Right ventricle myocardium superior (tissue), 1 donor: ENCODE results near the gene HDAC4. TPM values are rescaled to one million over a fixed set of nuclear protein-coding genes. Genes with fewer than 3 reads are reported as not detected.
A peak's percentile ranks its signal among the peaks of the same experiment; 100 is the strongest.

ENCODE experiments used
- ATAC-seq: fragments of 200-7000 bp; cut with Tn5 transposase; one replicate; pipeline ENCODE4 v1.9.1; 2020; ENCODE audit warnings: mild to moderate bottlenecking; ENCODE audit not compliant: poor library complexity
- DNase-seq: peaks from one replicate; pipeline ENCODE4 v3.0.0-alpha.2; 2020
- intact Hi-C: fragments of 100-400 bp; cut with DNase I; formaldehyde crosslinking; loops from one replicate; pipeline ENCODE4 v1.11.2; 2022
- total RNA-seq: library from RNA; stranded (reverse); fragmentation: NEBNext Ultra II Directional; extraction: Animal tissue kit (Norgen Biotek cat#: 25700); gene quantifications from one replicate; pipeline ENCODE4 v1.2.1, GENCODE V29; 2021
- donor health status: DM: no; HTN: yes; CAD: no; lungs with severe emphysema.

HDAC4 gene
- total RNA-seq, 1 donor from 2014 or later, result 24.9 TPM

- intact Hi-C loops, result no loop called here
- no peak for ATAC-seq
Observed at GRCh38 chr2:239233576-239233975, 167.2 kb downstream of the HDAC4 start.

GRCh38 chr2:239232195-239232578 lies 168.6 kb downstream of the HDAC4 start:
- ATAC-seq (no peak), DNase-seq (no peak)
- intact Hi-C loops, result no loop called here

More at GRCh38 chr2:239233576-239233975, 167.2 kb downstream of the HDAC4 start:
- DNase-seq, result no peak

- intact Hi-C loops, result no loop called here
- no peak for DNase-seq
- no peak for ATAC-seq
Observed at GRCh38 chr2:239231231-239232194, 169.3 kb downstream of the HDAC4 start.

- intact Hi-C loops, result no loop called here
- no peak for ATAC-seq
- peak; percentile 75 for DNase-seq
Observed at GRCh38 chr2:239230318-239231052, 170.3 kb downstream of the HDAC4 start.

GRCh38 chr2:239229545-239230279 lies 171.1 kb downstream of the HDAC4 start:
- ATAC-seq (no peak), DNase-seq (no peak)
- intact Hi-C loops, result no loop called here

- intact Hi-C loops, result no loop called here
- DNase-seq, result no peak
- no peak for ATAC-seq
Observed at GRCh38 chr2:239227661-239228371, 173.0 kb downstream of the HDAC4 start.

- ATAC-seq (peak; percentile 38), DNase-seq (peak; percentile 55)
- intact Hi-C loops, result no loop called here
Observed at GRCh38 chr2:239226677-239227581, 173.9 kb downstream of the HDAC4 start.

- intact Hi-C loops, result no loop called here
- no peak for ATAC-seq
- DNase-seq, result peak; percentile 43
Observed at GRCh38 chr2:239225871-239226561, 174.8 kb downstream of the HDAC4 start.

- ATAC-seq (no peak), DNase-seq (peak; percentile 44)
- intact Hi-C loops, result no loop called here
Observed at GRCh38 chr2:239225371-239225851, 175.4 kb downstream of the HDAC4 start.

- intact Hi-C loops, result no loop called here
- no peak for ATAC-seq
- DNase-seq, result no peak
Observed at GRCh38 chr2:239224955-239225354, 175.9 kb downstream of the HDAC4 start.

GRCh38 chr2:239224199-239224570 lies 176.6 kb downstream of the HDAC4 start:
- intact Hi-C loops, result no loop called here
- ATAC-seq, result no peak

GRCh38 chr2:239223310-239224198 lies 177.3 kb downstream of the HDAC4 start:
- DNase-seq, result peak; percentile 73
- intact Hi-C loops, result no loop called here
- ATAC-seq, result peak; percentile 28

More at GRCh38 chr2:239224199-239224570, 176.6 kb downstream of the HDAC4 start:
- DNase-seq, result no peak

GRCh38 chr2:239222706-239223309 lies 178.0 kb downstream of the HDAC4 start:
- peak; percentile 2 for ATAC-seq
- peak; percentile 34 for DNase-seq
- intact Hi-C loops, result no loop called here

GRCh38 chr2:239222312-239222660 lies 178.5 kb downstream of the HDAC4 start:
- ATAC-seq (peak; percentile 57), DNase-seq (no peak)
- intact Hi-C loops, result no loop called here

- intact Hi-C loops, result no loop called here
- ATAC-seq (no peak), DNase-seq (no peak)
Observed at GRCh38 chr2:239220981-239221396, 179.8 kb downstream of the HDAC4 start.

GRCh38 chr2:239220341-239220740 lies 180.5 kb downstream of the HDAC4 start:
- intact Hi-C loops, result no loop called here

More at GRCh38 chr2:239220341-239220740, 180.5 kb downstream of the HDAC4 start:
- DNase-seq (no peak), ATAC-seq (no peak)
